ENCODE measurements around the gene SOCS7. TPM values are rescaled to one million over a fixed set of nuclear protein-coding genes. Genes with fewer than 3 reads are reported as not detected.

The SOCS7 gene
- total RNA-seq, 2 experiments from 2014 or later: 13.7 to 16.9 TPM

DNA sequence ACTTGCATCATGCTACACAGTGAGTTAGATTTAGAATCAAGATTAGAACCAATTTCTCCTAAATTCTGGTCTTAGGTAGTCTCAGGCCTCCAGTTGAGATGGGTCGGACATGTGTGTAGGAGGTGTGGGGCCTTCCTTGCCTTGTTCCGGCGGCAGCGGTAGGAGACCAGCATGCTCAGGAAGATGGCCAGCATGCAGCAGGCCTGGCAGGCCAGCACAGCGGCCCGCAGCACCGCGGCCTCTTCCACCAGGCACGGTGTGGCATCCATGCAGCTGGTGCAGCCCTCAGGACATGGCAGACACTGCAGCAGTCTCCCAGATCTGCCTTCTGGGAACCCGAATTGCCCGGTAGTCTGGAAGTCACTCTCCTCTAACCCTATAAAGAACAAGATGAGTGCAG lies 14.8 kb upstream of the SOCS7 start:
- ChIA-PET POLR2A (no interaction called here), CTCF (no interaction called here)
- intact Hi-C loops (cut with DNase I, micrococcal nuclease): no loop called here
- Mint-ChIP-seq H3K9me3 (no peaks in the 10 kb centered on the region), H3K4me3 (no peak overlapping the region), H3K4me1 (ENCODE audit: low read depth) (no peaks in the 10 kb centered on the region), H3K36me3 (ENCODE audit: low read depth) (no peaks in the 10 kb centered on the region), H3K27me3 (peaks cover 16% of the 10 kb centered on the region), H3K27ac (no peak overlapping the region)
- TF ChIP-seq, protein P1, sequence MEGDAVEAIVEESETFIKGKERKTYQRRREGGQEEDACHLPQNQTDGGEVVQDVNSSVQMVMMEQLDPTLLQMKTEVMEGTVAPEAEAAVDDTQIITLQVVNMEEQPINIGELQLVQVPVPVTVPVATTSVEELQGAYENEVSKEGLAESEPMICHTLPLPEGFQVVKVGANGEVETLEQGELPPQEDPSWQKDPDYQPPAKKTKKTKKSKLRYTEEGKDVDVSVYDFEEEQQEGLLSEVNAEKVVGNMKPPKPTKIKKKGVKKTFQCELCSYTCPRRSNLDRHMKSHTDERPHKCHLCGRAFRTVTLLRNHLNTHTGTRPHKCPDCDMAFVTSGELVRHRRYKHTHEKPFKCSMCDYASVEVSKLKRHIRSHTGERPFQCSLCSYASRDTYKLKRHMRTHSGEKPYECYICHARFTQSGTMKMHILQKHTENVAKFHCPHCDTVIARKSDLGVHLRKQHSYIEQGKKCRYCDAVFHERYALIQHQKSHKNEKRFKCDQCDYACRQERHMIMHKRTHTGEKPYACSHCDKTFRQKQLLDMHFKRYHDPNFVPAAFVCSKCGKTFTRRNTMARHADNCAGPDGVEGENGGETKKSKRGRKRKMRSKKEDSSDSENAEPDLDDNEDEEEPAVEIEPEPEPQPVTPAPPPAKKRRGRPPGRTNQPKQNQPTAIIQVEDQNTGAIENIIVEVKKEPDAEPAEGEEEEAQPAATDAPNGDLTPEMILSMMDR (IDR thresholded peaks at IDR 0.05): no peak
- Histone ChIP-seq H3K9me3 (ENCODE audit: control insufficient read depth in 1 of 2, insufficient read depth in 1 of 2, low read length in 2 of 2) (no peaks in the 10 kb centered on the region), H3K27ac (ENCODE audit: low read depth in 1 of 2, low read length in 2 of 2) (no peak overlapping the region), H3K27me3 (ENCODE audit: control insufficient read depth in 1 of 2, insufficient read depth in 2 of 2, low read length in 2 of 2) (no peaks in the 10 kb centered on the region), H3K4me1 (ENCODE audit: insufficient read depth, low read length) (no peaks in the 10 kb centered on the region), H3K36me3 (ENCODE audit: insufficient read depth, low read length) (no peaks in the 10 kb centered on the region), H3K4me3 (ENCODE audit: low read length) (no peak overlapping the region)
- ATAC-seq (ENCODE audit: poor library complexity): no peak
- DNase-seq: no peak

DNA sequence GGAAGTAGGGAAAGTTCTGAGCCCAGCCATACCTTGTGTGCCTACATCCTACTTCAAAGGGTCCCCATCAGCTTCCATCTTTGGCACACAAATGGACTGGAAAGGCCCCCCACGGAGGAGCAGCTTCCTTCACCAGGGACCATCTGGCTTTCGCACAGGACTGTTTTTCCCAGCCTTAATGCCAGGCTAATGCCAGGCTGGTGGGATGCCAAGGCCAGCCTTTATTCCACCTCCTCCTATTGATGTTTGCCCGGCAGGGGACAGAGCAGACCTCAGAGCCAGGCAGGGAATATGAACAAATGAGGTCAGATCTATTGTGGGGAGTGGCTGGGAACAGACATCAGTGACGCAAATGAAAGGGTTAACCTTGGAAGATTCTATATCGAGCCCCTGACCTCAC lies 13.6 kb upstream of the SOCS7 start:
- TF ChIP-seq, protein P1 (IDR thresholded peaks at IDR 0.05): no peak
- POLR2A ChIA-PET: no interaction called here
- H3K4me3 ChIP-seq (ENCODE audit: low read length): no peak overlapping the region
- Mint-ChIP-seq H3K4me3 (no peak overlapping the region), H3K4me1 (ENCODE audit: low read depth) (no peaks in the 10 kb centered on the region), H3K9me3 (no peaks in the 10 kb centered on the region), H3K36me3 (ENCODE audit: low read depth) (no peaks in the 10 kb centered on the region), H3K27me3 (peaks cover 15% of the 10 kb centered on the region), H3K27ac (no peak overlapping the region)
- no peaks in the 10 kb centered on the region for H3K4me1 ChIP-seq (ENCODE audit: insufficient read depth, low read length)
- H3K27ac ChIP-seq (ENCODE audit: low read depth in 1 of 2, low read length in 2 of 2): no peak overlapping the region
- peaks cover 0 to 2% of the 10 kb centered on the region in 2 experiments for H3K27me3 ChIP-seq (ENCODE audit: control insufficient read depth in 1 of 2, insufficient read depth in 2 of 2, low read length in 2 of 2)
- H3K9me3 ChIP-seq (ENCODE audit: control insufficient read depth in 1 of 2, insufficient read depth in 1 of 2, low read length in 2 of 2): no peaks in the 10 kb centered on the region
- intact Hi-C loops (cut with DNase I, micrococcal nuclease): no loop called here
- DNase-seq: no peak
- H3K36me3 ChIP-seq (ENCODE audit: insufficient read depth, low read length): no peaks in the 10 kb centered on the region
- CTCF ChIA-PET: no interaction called here
- no peak for ATAC-seq (ENCODE audit: poor library complexity)

- intact Hi-C loops (cut with DNase I, micrococcal nuclease): no loop called here
- Mint-ChIP-seq H3K27me3 (peaks cover 12% of the 10 kb centered on the region), H3K4me3 (no peak overlapping the region), H3K4me1 (ENCODE audit: low read depth) (no peaks in the 10 kb centered on the region), H3K27ac (no peak overlapping the region), H3K9me3 (no peaks in the 10 kb centered on the region), H3K36me3 (ENCODE audit: low read depth) (no peaks in the 10 kb centered on the region)
- ATAC-seq (ENCODE audit: poor library complexity): no peak
- Histone ChIP-seq H3K9me3 (ENCODE audit: control insufficient read depth in 1 of 2, insufficient read depth in 1 of 2, low read length in 2 of 2) (no peaks in the 10 kb centered on the region), H3K4me1 (ENCODE audit: insufficient read depth, low read length) (no peaks in the 10 kb centered on the region), H3K27ac (ENCODE audit: low read depth in 1 of 2, low read length in 2 of 2) (no peak overlapping the region), H3K36me3 (ENCODE audit: insufficient read depth, low read length) (no peaks in the 10 kb centered on the region), H3K4me3 (ENCODE audit: low read length) (no peak overlapping the region), H3K27me3 (ENCODE audit: control insufficient read depth in 1 of 2, insufficient read depth in 2 of 2, low read length in 2 of 2) (peaks cover 0 to 2% of the 10 kb centered on the region in 2 experiments)
- TF ChIP-seq, protein P1 (IDR thresholded peaks at IDR 0.05): no peak
- no peak for DNase-seq
- POLR2A ChIA-PET: no interaction called here
- CTCF ChIA-PET: interaction anchor here (0.6 kb wide), 1 partner anchor 31 kb away, joined by 3 read pairs; no protein-coding TSS in a partner anchor
Observed at GRCh38 chr17:38338535-38338934, 13.1 kb upstream of the SOCS7 start.

Measured in CD4-positive, alpha-beta T cell (primary cell).